HepG2 (cell line): ENCODE data around the gene DIP2C. TPM values are rescaled to one million over a fixed set of nuclear protein-coding genes. Genes with fewer than 3 reads are reported as not detected.
"Not testable (repeated sequence)": the region's sequence is repeated elsewhere in the genome, so short reads cannot be mapped to it uniquely, and the experiment has no call there.

ENCODE experiments used
- ATAC-seq: fragments of 200-7000 bp; cut with Tn5 transposase; 3 replicates; pipeline ENCODE4 v1.9.1; 2020; ENCODE audit warnings: mild to moderate bottlenecking, moderate library complexity
- BruUV-seq: library from RNA; stranded (reverse); fragments of 400-500 nt; replicated peaks from 2 replicates; lab custom pipeline; 2021; lab: Mats Ljungman, UMichigan
- CTCF ChIA-PET: fragments of 300-600 bp; formaldehyde crosslinking; extraction: SDS; loops from one replicate; lab custom pipeline; 2021; ENCODE audit warnings: low total read pairs, inconsistent platforms, low intra/inter-chr PET ratio; lab: Yijun Ruan, JAX
- POLR2A ChIA-PET: fragments of 350-600 bp; sonication (Branson Sonifier 250); formaldehyde crosslinking; loops from one replicate; lab custom pipeline; 2020; ENCODE audit warnings: antibody characterized with exemption, inconsistent platforms; lab: Yijun Ruan, JAX
- DNase-seq: peaks from one replicate; pipeline ENCODE4 v3.0.0-alpha.2; 2015; ENCODE audit warnings: low spot score
- FAIRE-seq: peaks from 3 replicates; lab custom pipeline; 2011; peaks lifted over from hg19 to GRCh38; lab: Jason Lieb, UNC
- H2AFZ ChIP-seq: one replicate; pipeline ENCODE4 v1.6.1; 2011; ENCODE audit warnings: low read length, inconsistent platforms
- H3K27ac ChIP-seq: fragments of 300-600 bp; 3 replicates; pipeline ENCODE4 v1.8.0; 2011; ENCODE audit warnings: mixed run types, mild to moderate bottlenecking, mixed read lengths, low read length, inconsistent platforms; ENCODE audit not compliant: insufficient read depth; ENCODE audit errors: extremely low read length
- H3K27me3 ChIP-seq, 2 experiments: fragments of 200-600 bp in 1 of 2; 2 replicates in 1 of 2; 3 replicates in 1 of 2; pipeline versions ENCODE4 v1.6.0 to v1.8.0; 2011; ENCODE audit warnings: low read length in 2 of 2, mild to moderate bottlenecking in 2 of 2, moderate library complexity in 2 of 2, inconsistent platforms in 1 of 2; ENCODE audit not compliant: insufficient read depth in 2 of 2, control insufficient read depth in 1 of 2
- H3K36me3 ChIP-seq, 2 experiments: fragments of 200-600 bp in 1 of 2; replicated peaks in 1 of 2; 2 replicates in 1 of 2; 3 replicates in 1 of 2; pipeline versions ENCODE4 v1.5.1 to v1.8.0; 2011; ENCODE audit warnings: low read length in 2 of 2, inconsistent platforms in 1 of 2; ENCODE audit not compliant: insufficient read depth in 2 of 2, control insufficient read depth in 1 of 2
- H3K4me1 ChIP-seq: 2 replicates; pipeline ENCODE4 v1.5.1; 2012; ENCODE audit warnings: low read length, inconsistent platforms; ENCODE audit not compliant: insufficient read depth
- H3K4me2 ChIP-seq: 2 replicates; pipeline ENCODE4 v1.6.0; 2011; ENCODE audit warnings: low read depth, low read length, inconsistent platforms
- H3K4me3 ChIP-seq, 3 experiments: fragments of 200-600 bp in 1 of 3; sonication (generic), shearing (Covaris generic) in 1 of 3; replicated peaks in 1 of 3; 2 replicates each; pipeline ENCODE4 v1.5.1; 2011 to 2016; ENCODE audit warnings: low read length in 3 of 3, inconsistent platforms in 2 of 3, low read depth in 2 of 3, mild to moderate bottlenecking in 2 of 3, control low read depth in 1 of 3, mixed read lengths in 1 of 3; ENCODE audit not compliant: insufficient read depth in 1 of 3
- H3K79me2 ChIP-seq: one replicate; pipeline ENCODE4 v1.6.1; 2011; ENCODE audit warnings: low read length, inconsistent platforms; ENCODE audit not compliant: insufficient read depth
- H3K9ac ChIP-seq: 2 replicates; pipeline ENCODE4 v1.6.0; 2011; ENCODE audit warnings: mild to moderate bottlenecking, low read depth, low read length, inconsistent platforms; ENCODE audit not compliant: insufficient read depth
- H3K9me3 ChIP-seq: 2 replicates; pipeline ENCODE4 v1.5.1; 2012; ENCODE audit warnings: mild to moderate bottlenecking, low read length
- H4K20me1 ChIP-seq: 2 replicates; pipeline ENCODE4 v1.6.0; 2011; ENCODE audit warnings: inconsistent platforms, mild to moderate bottlenecking, low read length, moderate library complexity; ENCODE audit not compliant: insufficient read depth
- WGBS: methylation state at CpG from one replicate; pipeline ENCODE4 v1.1.6; 2017; ENCODE audit warnings: low lambda C conversion rate; 5-methylcytosine and 5-hydroxymethylcytosine counted together
- in situ Hi-C: cut with HindIII; loops from 2 replicates; pipeline ENCODE4 v1.10.0; 2017; ENCODE audit warnings: low pct_unique_long_range_greater_than_20kb; ENCODE audit not compliant: extremely low pct_ligation_motif_present
- intact Hi-C: fragments of 100-400 bp; cut with micrococcal nuclease; formaldehyde crosslinking; loops from one replicate; pipeline ENCODE4 v1.10.0; 2022; ENCODE audit not compliant: unreplicated experiment
- polyA plus RNA-seq, 8 experiments: library from polyadenylated mRNA; depleted of rRNA in 3 of 8; stranded (reverse) in 7 of 8; unstranded in 1 of 8; fragments of >200 nt; fragmentation: Illumina TruSeq in 4 of 8; extraction: Trizol in 4 of 8; gene quantifications; 2 replicates each; pipeline versions ENCODE4 v1.2.1 to v1.2.3, GENCODE V29; 2011 to 2016; ENCODE audit warnings: low read depth in 4 of 8, missing spikeins in 1 of 8, mixed read lengths in 1 of 8; ENCODE audit not compliant: insufficient read depth in 1 of 8
- total RNA-seq, 5 experiments: library from RNA; depleted of rRNA; stranded (reverse); fragments of >200 nt; fragmentation: Illumina TruSeq; extraction: Trizol; gene quantifications; 2 replicates each; pipeline ENCODE4 v1.2.3, GENCODE V29; 2016; ENCODE audit warnings: low read depth in 1 of 5

The DIP2C gene
- total and polyA plus RNA-seq, 2 of the 13 experiments (the other 11 are each of a cell fraction or from before 2014, with no cell fraction given), result 2.2 to 2.7 TPM

GRCh38 chr10:347774-348173, 341.7 kb downstream of the DIP2C start:
- intact Hi-C loops, H3K27me3 ChIP-seq, DNase-seq, H3K9me3 ChIP-seq, H3K9ac ChIP-seq, H3K27ac ChIP-seq, BruUV-seq, FAIRE-seq, ATAC-seq, H3K4me3 ChIP-seq, POLR2A ChIA-PET, H3K4me1 ChIP-seq, CTCF ChIA-PET, in situ Hi-C loops, H3K79me2 ChIP-seq, H2AFZ ChIP-seq, H3K4me2 ChIP-seq, H4K20me1 ChIP-seq: not testable (repeated sequence)
- 89% methylated on average over 33 of the region's 34 CpGs for WGBS
- 0 out of 5 replicates have a peak, but pooled peaks cover 0 to 10% of the 10 kb centered on the region in 2 experiments for H3K36me3 ChIP-seq

GRCh38 chr10:347190-347589, 342.3 kb downstream of the DIP2C start:
- DNase-seq, H3K9me3 ChIP-seq, in situ Hi-C loops, BruUV-seq, H3K9ac ChIP-seq, CTCF ChIA-PET, ATAC-seq, H2AFZ ChIP-seq, H3K4me2 ChIP-seq, H3K4me3 ChIP-seq, intact Hi-C loops, H3K27me3 ChIP-seq, POLR2A ChIA-PET, H4K20me1 ChIP-seq, H3K79me2 ChIP-seq, H3K27ac ChIP-seq, H3K4me1 ChIP-seq, FAIRE-seq: not testable (repeated sequence)
- WGBS, result 88% methylated on average over 33 of the region's 33 CpGs
- 0 out of 5 replicates have a peak, but pooled peaks cover 0 to 10% of the 10 kb centered on the region in 2 experiments for H3K36me3 ChIP-seq
